Epithelial cell of esophagus (primary cell): ENCODE data around the gene EN2.
A peak's percentile ranks its signal among the peaks of the same experiment; 100 is the strongest.

ENCODE experiments used
- DNase-seq: peaks from one replicate; pipeline ENCODE4 v3.0.0; 2010; ENCODE audit warnings: low read depth
- H3K4me3 ChIP-seq: 2 replicates; pipeline ENCODE4 v1.5.1; 2011; ENCODE audit warnings: mild to moderate bottlenecking, low read length, control low read depth
- TF ChIP-seq, protein P1 (sequence below): IDR thresholded peaks from 2 replicates; pipeline ENCODE4 v1.5.1; 2011; ENCODE audit warnings: low read depth, mild to moderate bottlenecking, low read length, control low read depth, inconsistent platforms; ENCODE audit not compliant: insufficient read depth; ENCODE audit errors: missing control alignments

EN2 gene

DNA sequence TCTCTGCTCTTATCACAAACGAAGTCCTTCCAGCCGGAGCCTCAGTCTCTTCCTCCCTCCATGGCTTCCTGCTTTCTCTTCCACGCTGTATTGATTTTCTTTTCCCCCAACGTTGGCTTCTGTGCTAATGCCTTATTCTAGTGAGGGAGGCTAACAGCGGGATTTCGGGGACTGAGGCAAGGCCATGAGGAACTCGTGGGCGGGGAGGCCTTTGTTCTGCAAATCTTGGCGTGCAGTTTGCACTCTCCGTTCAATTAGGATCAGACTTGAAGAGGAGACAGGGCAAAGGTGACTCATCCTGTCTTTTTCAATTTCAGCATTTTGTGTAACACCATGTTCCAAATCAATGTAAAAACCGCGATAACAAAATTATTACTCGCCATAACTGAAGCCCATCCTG is 25.3 kb downstream of the EN2 start:
- H3K4me3 ChIP-seq, result no peak overlapping the region
- TF ChIP-seq, protein P1, sequence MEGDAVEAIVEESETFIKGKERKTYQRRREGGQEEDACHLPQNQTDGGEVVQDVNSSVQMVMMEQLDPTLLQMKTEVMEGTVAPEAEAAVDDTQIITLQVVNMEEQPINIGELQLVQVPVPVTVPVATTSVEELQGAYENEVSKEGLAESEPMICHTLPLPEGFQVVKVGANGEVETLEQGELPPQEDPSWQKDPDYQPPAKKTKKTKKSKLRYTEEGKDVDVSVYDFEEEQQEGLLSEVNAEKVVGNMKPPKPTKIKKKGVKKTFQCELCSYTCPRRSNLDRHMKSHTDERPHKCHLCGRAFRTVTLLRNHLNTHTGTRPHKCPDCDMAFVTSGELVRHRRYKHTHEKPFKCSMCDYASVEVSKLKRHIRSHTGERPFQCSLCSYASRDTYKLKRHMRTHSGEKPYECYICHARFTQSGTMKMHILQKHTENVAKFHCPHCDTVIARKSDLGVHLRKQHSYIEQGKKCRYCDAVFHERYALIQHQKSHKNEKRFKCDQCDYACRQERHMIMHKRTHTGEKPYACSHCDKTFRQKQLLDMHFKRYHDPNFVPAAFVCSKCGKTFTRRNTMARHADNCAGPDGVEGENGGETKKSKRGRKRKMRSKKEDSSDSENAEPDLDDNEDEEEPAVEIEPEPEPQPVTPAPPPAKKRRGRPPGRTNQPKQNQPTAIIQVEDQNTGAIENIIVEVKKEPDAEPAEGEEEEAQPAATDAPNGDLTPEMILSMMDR, result no peak
- DNase-seq, result no peak

DNA sequence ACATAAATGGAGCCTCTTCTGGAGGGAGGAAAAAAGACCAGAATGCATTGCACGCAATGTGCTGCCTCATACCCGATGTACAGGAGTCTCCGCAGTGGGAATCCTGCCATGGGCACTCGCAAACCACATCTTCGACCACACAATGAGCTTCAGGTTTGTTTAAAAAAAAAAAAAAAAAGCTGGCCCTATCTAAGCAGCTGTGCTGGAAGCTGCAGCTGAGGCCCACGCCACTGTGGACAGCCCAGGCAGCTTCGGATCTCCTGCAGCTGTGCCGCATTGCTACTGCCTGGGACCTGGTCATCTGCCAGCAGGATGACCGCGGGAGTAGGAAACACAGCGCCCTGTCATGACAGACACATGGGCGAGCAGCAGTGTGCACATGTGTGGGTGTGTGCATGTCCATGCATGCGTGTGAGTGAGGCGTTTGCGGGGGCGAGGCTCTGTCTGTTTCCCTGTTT is 26.0 kb downstream of the EN2 start:
- TF ChIP-seq, protein P1, result no peak
- DNase-seq, result peak; percentile 39
- no peak overlapping the region for H3K4me3 ChIP-seq

DNA sequence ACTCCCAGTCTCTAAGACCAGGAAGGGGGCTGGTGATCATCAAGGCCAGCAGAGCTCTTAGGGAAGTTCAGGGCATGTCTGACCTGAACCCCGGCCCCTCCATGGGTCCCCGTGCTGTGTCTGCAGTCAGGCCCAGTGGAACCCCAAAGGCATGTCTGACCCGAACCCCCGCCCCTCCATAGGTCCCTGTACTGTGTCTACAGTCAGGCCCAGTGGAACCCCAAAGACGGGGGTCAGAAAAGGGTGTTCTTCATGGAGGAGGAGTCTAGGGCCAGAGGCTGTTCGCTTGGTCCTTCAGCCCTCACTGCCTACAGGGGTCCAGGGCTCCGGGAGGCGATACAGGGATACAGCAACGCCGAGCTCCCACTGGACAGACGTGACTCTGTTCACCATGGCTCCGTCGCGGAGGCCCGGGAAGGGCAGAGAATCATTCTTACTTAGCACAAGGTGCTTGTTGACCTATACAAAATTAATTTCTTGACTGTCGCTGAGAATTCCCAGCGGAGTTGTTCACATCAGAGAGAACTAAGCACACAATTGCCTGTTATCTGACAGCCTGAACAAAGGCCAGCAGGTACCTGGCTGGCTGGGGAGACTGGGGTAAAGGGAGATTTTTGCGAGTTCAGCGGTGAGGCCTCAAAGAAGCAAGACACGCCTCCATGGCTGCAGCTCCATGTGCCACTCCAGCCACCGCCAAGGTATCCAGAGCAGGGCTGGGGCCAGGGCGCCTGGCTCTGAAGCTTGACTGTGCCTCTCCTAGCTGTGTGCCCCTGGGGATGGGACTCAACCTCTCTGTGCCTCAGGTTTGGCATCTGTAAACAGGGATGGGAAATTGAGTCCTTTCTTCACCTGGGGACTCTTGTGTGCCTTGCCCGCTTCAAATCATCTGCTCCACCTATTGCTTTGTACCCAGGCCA is 26.8 kb downstream of the EN2 start:
- DNase-seq, result no peak
- TF ChIP-seq, protein P1, result no peak

DNA sequence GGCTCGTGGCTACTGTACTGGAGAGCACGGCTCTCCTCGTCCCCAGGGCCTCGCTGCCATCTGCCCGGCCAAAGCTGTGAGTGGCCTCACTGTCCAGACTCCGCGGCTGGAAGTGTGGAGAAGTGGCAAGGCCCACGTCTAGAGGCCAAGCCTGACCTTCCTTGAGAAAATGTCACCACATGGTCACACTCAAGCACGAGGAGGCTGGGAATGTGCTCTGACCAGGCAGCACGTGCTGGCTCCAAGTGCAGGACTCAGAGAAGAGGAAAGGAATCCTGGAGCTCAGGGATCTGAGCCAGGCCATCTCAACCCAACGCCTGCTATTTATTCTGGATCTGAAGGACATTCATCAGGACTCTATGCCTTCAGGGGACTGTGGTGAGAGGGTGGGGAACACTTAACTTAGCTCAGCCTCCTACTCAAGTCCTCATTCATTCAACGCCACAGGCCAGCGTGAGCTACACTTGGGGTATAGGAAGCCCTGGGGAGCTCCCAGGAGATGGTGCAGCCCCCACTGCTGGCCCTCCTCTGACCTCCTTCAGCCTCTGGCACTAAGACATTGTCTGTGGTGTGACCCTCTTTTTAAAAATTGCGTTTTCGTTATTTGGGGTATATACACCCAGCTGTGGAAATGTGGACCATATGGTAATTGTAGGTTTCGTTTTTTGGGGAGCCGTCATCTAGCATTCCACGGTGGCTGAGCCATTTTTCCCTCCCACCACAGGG is 29.0 kb downstream of the EN2 start:
- no peak for DNase-seq
- TF ChIP-seq, protein P1, result no peak
- no peak overlapping the region for H3K4me3 ChIP-seq

More for the DNA sequence above, 26.8 kb downstream of the EN2 start:
- no peak overlapping the region for H3K4me3 ChIP-seq

DNA sequence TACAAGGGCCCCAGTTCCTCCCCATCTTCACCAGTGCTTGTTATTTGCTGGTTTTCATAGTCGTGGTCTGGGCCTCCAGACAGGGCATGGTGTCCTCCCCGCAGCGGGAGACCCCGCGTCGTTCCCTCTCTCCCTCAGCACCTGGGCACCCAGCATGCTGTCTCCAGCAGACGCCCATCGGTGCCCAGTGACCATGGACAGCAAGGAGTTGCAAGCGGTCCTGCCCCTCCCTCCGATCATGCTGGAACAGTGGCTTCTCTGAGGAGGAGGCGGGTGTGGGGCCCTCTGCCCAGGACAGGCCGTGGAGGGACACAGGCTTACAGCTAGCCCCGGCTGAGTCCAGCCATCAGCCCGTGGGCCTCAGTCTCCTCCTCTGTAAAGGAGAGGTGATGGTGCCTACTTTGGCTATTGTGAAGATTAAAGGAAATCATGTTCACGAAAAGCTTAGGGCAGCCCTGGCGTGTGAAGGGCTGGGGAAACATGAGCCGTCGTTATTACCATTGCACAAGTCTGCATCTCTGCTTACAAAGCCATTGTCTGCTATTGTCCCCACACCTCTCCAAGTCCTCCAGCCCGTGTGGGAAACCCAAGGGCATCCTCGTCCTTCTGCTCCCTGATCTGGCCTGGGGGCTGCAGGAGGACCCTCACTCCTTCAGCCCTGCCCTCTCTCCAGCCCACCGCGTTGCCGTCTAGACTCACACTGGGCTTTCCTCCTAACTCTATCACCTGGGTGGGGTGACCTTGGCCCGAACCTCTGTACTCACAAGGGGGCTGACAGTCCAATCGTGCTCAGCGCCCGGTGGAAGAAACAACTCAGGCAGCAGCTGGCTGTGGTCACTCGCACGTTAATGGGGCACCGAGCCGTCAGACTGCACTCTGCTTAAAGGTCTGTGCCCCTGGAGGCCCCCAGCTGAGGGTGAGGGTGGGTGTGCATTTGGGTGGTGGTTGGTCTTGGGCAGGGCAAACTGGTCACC is 29.9 kb downstream of the EN2 start:
- DNase-seq, result no peak
- TF ChIP-seq, protein P1, result no peak
- no peak overlapping the region for H3K4me3 ChIP-seq

DNA sequence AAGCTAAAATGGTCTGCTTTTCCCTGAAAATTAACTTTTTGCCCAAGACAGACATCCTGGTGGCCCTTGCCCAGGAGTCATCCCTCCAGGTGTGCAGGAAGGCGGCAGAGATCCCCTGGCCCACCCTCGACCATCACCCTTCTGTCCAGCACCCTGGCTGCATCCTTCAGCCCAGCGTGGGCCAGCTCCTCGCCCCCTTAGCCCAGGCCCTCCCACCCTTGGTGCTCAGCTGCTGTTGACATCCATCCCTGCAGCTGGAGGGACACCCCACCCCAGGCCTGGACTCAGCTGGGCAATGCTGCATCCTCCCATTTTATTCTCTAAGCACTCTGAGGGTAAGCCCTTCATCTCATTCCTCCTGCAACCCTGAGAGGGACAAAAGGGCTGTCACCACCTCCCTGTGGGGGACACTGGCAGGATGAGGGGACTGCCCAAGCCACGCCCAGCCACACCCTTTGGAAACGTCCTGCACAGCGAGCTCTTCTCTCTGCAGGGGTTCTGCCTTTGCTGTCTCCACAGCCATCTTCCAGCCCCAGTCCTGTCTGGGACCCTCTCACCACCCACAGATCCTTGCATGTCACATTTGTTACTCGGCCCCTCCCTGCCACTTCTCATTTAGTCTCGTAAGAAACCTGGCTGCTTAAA is 30.7 kb downstream of the EN2 start:
- TF ChIP-seq, protein P1, result no peak
- DNase-seq, result no peak

More for the DNA sequence above, 30.7 kb downstream of the EN2 start:
- no peak overlapping the region for H3K4me3 ChIP-seq
